Endothelial cell of umbilical vein (primary cell): ENCODE data around the gene MTF1. TPM values are rescaled to one million over a fixed set of nuclear protein-coding genes. Genes with fewer than 3 reads are reported as not detected.
A peak's percentile ranks its signal among the peaks of the same experiment; 100 is the strongest.

Source experiments
- BruUV-seq: library from RNA; stranded (reverse); fragments of 400-500 nt; replicated peaks from 2 replicates; lab custom pipeline; 2021; lab: Mats Ljungman, UMichigan
- CTCF ChIA-PET: fragments of 300-600, 350-600 bp; sonication (Branson Sonifier 250); formaldehyde crosslinking; loops from one replicate; lab custom pipeline; 2021; ENCODE audit warnings: antibody characterized with exemption, inconsistent platforms; lab: Charles Lee
- POLR2A ChIA-PET: fragments of 300-600, 350-600 bp; sonication (Branson Sonifier 250); formaldehyde crosslinking; loops from one replicate; lab custom pipeline; 2021; ENCODE audit warnings: antibody characterized with exemption, inconsistent platforms; lab: Charles Lee
- DNase-seq: peaks from one replicate; pipeline ENCODE4 v3.0.0-alpha.2; 2011; ENCODE audit warnings: low read depth, low spot score
- FAIRE-seq: peaks from 2 replicates; lab custom pipeline; 2011; peaks lifted over from hg19 to GRCh38; lab: Jason Lieb, UNC
- H2AFZ ChIP-seq: 2 replicates; pipeline ENCODE4 v1.6.0; 2012; ENCODE audit warnings: low read depth, low read length, control low read depth, inconsistent platforms
- H3K27ac ChIP-seq: 2 replicates; pipeline ENCODE4 v1.5.1; 2011; ENCODE audit warnings: low read depth, mild to moderate bottlenecking, control low read depth, low read length, moderate library complexity; ENCODE audit not compliant: insufficient read depth
- H3K27me3 ChIP-seq, 2 experiments: 2 replicates each; pipeline versions ENCODE4 v1.6.0 to v1.6.1; 2011; ENCODE audit warnings: low read length in 2 of 2, mixed read lengths in 1 of 2; ENCODE audit not compliant: control insufficient read depth in 2 of 2, insufficient read depth in 2 of 2
- H3K36me3 ChIP-seq, 2 experiments: 2 replicates in 1 of 2; 3 replicates in 1 of 2; pipeline ENCODE4 v1.5.1; 2011; ENCODE audit warnings: low read length in 2 of 2, mild to moderate bottlenecking in 1 of 2, moderate library complexity in 1 of 2; ENCODE audit not compliant: control insufficient read depth in 2 of 2, insufficient read depth in 2 of 2; ENCODE audit errors: extremely low read depth in 1 of 2
- H3K4me1 ChIP-seq: 3 replicates; pipeline ENCODE4 v1.5.1; 2011; ENCODE audit warnings: mild to moderate bottlenecking, low read length; ENCODE audit not compliant: control insufficient read depth, insufficient read depth; ENCODE audit errors: extremely low read depth
- H3K4me2 ChIP-seq: 2 replicates; pipeline ENCODE4 v1.6.1; 2011; ENCODE audit warnings: low read length, control low read depth, mixed read lengths; ENCODE audit not compliant: insufficient read depth
- H3K4me3 ChIP-seq, 3 experiments: fragments of 200-600 bp in 1 of 3; sonication (generic), shearing (Covaris generic) in 1 of 3; replicated peaks in 1 of 3; 2 replicates each; pipeline ENCODE4 v1.5.1; 2011 to 2016; ENCODE audit warnings: control low read depth in 3 of 3, low read length in 3 of 3, mild to moderate bottlenecking in 2 of 3, inconsistent platforms in 1 of 3, low read depth in 1 of 3, moderate library complexity in 1 of 3; ENCODE audit not compliant: insufficient read depth in 1 of 3
- H3K79me2 ChIP-seq: 2 replicates; pipeline ENCODE4 v1.6.0; 2012; ENCODE audit warnings: low read length, inconsistent platforms; ENCODE audit not compliant: control insufficient read depth, insufficient read depth
- H3K9ac ChIP-seq: replicated peaks from 2 replicates; pipeline ENCODE3; 2011; ENCODE audit warnings: low read length, control low read depth; ENCODE audit not compliant: insufficient read depth; ENCODE audit errors: extremely low read depth
- H3K9me1 ChIP-seq: replicated peaks from 3 replicates; pipeline ENCODE4 v1.6.0; 2011; ENCODE audit warnings: mild to moderate bottlenecking, low read length; ENCODE audit not compliant: control insufficient read depth, insufficient read depth; ENCODE audit errors: extremely low read depth
- H3K9me3 ChIP-seq: replicated peaks from 2 replicates; pipeline ENCODE4 v1.5.1; 2012; ENCODE audit warnings: low read length, inconsistent platforms; ENCODE audit not compliant: control insufficient read depth, insufficient read depth
- H4K20me1 ChIP-seq: replicated peaks from 2 replicates; pipeline ENCODE3; 2011; ENCODE audit warnings: mild to moderate bottlenecking, low read length; ENCODE audit not compliant: control insufficient read depth, insufficient read depth; ENCODE audit errors: extremely low read depth
- CTCF ChIP-seq, 2 donors: IDR thresholded peaks; 1 replicate in 1 of 2; 2 replicates in 1 of 2; pipeline ENCODE4 v1.5.1; 2011; ENCODE audit warnings: low read length in 2 of 2, mild to moderate bottlenecking in 2 of 2, moderate library complexity in 2 of 2, control low read depth in 1 of 2, inconsistent platforms in 1 of 2, low read depth in 1 of 2; ENCODE audit not compliant: insufficient read depth in 1 of 2; ENCODE audit errors: extremely low read depth in 1 of 2
- EZH2 ChIP-seq: IDR thresholded peaks from 2 replicates; pipeline ENCODE4 v1.6.1; 2012; ENCODE audit warnings: borderline replicate concordance, low read depth, mild to moderate bottlenecking, moderate library complexity, low read length, inconsistent platforms; ENCODE audit not compliant: severe bottlenecking
- FOS ChIP-seq: IDR thresholded peaks from 2 replicates; pipeline ENCODE4 v1.6.1; 2011; ENCODE audit warnings: mild to moderate bottlenecking, low read length, moderate library complexity, borderline replicate concordance; ENCODE audit not compliant: insufficient read depth
- MAX ChIP-seq: IDR thresholded peaks from 2 replicates; pipeline ENCODE4 v1.6.1; 2011; ENCODE audit not compliant: insufficient read depth, insufficient read length
- MYC ChIP-seq: IDR thresholded peaks from one replicate; pipeline ENCODE4 v1.6.1; 2011; ENCODE audit warnings: mild to moderate bottlenecking, low read depth, low read length
- POLR2A ChIP-seq: IDR thresholded peaks from 2 replicates; pipeline ENCODE4 v1.6.1; 2012; ENCODE audit warnings: low read depth, mild to moderate bottlenecking, control low read depth, low read length
- POLR2AphosphoS5 ChIP-seq: IDR thresholded peaks from 2 replicates; pipeline ENCODE4 v1.6.1; 2012; ENCODE audit warnings: low read depth, mild to moderate bottlenecking, control low read depth, low read length, moderate library complexity; ENCODE audit not compliant: insufficient read depth
- dilution Hi-C: fragments of 300-500 bp; cut with MboI; formaldehyde crosslinking; loops from one replicate; pipeline ENCODE4 v1.15.0; 2019; ENCODE audit warnings: low sequenced_read_pairs; ENCODE audit not compliant: extremely low pct_ligation_motif_present
- intact Hi-C: fragments of 100-400 bp; cut with micrococcal nuclease; formaldehyde crosslinking; loops from one replicate; pipeline ENCODE4 v1.10.0; 2022
- polyA plus RNA-seq, 4 experiments: library from polyadenylated mRNA; depleted of rRNA in 3 of 4; stranded (reverse) in 3 of 4; unstranded in 1 of 4; fragments of >200 nt; gene quantifications; 2 replicates each; pipeline versions ENCODE4 v1.2.1 to v1.2.3, GENCODE V29; 2011 to 2012; ENCODE audit warnings: missing spikeins in 1 of 4
- total RNA-seq: library from RNA; stranded (reverse); gene quantifications from 2 replicates; pipeline ENCODE4 v1.2.3, GENCODE V29; 2021

Gene MTF1
- total and polyA plus RNA-seq, 2 donors (not counting 3 experiments of a cell fraction or from before 2014, with no cell fraction given): 4.9 to 18.5 TPM

- Histone ChIP-seq H3K27ac (no peak overlapping the region), H4K20me1 (no peaks in the 10 kb centered on the region), H3K4me1 (peaks cover 2% of the 10 kb centered on the region), H3K9me1 (no peaks in the 10 kb centered on the region), H3K9me3 (no peaks in the 10 kb centered on the region), H3K4me2 (no peak overlapping the region), H3K27me3 (peaks cover 9 to 16% of the 10 kb centered on the region in 2 experiments), H3K79me2 (no peaks in the 10 kb centered on the region), H2AFZ (no peak overlapping the region), H3K9ac (no peak overlapping the region), H3K36me3 (no peaks in the 10 kb centered on the region), H3K4me3 (no peak overlapping the region)
- DNase-seq: no peak
- no peak for FAIRE-seq
- POLR2A ChIA-PET: no interaction called here
- no TSS peak for BruUV-seq
- CTCF ChIA-PET: no interaction called here
- intact Hi-C loops (no loop called here), dilution Hi-C loops (no loop called here)
- TF ChIP-seq EZH2 (peak; percentile 62), MAX (no peak), MYC (no peak)
These were observed 64.7 kb downstream of the MTF1 start for GRCh38 chr1:37794372-37795339.

- Histone ChIP-seq H3K9me3 (no peaks in the 10 kb centered on the region), H3K4me2 (peak within 1 kb of the TSS; percentile 59), H3K4me3 (peak within 1 kb of the TSS in 2 of 3 experiments; percentile 25 to 46), H3K79me2 (no peaks in the 10 kb centered on the region), H3K4me1 (peaks cover 2% of the 10 kb centered on the region), H3K27ac (no peak within 1 kb of the TSS), H3K27me3 (peaks cover 9 to 16% of the 10 kb centered on the region in 2 experiments), H4K20me1 (no peaks in the 10 kb centered on the region), H3K9ac (no peak within 1 kb of the TSS), H3K36me3 (no peaks in the 10 kb centered on the region), H3K9me1 (no peaks in the 10 kb centered on the region), H2AFZ (peak within 1 kb of the TSS; percentile 73)
- TF ChIP-seq FOS (no peak), MAX (no peak), POLR2A (no peak), EZH2 (peak; percentile 65), CTCF (IDR thresholded peaks at IDR 0.05; ENCODE audit: extremely low read depth in 1 of 2, insufficient read depth in 1 of 2, low read depth in 1 of 2, low read length in 2 of 2) (no peak), POLR2AphosphoS5 (no peak)
- dilution Hi-C loops (no loop called here), intact Hi-C loops (no loop called here)
- DNase-seq (peak; percentile 24), FAIRE-seq (no peak)
- ChIA-PET CTCF (interaction anchor here (1.7 kb wide), 1 partner anchor 66 kb away, joined by 5 read pairs; no protein-coding TSS in a partner anchor), POLR2A (no interaction called here)
- no TSS peak for BruUV-seq
These were observed 65.5 kb downstream of the MTF1 start, which contains the start of gene MANEAL for GRCh38 chr1:37793773-37794371. MANEAL (plus strand) TSS chr1:37793847; CDS start chr1:37794183, 336 bp downstream.
